AG04450 (cell line): ENCODE data around the gene DOK6. TPM values are rescaled to one million over a fixed set of nuclear protein-coding genes. Genes with fewer than 3 reads are reported as not detected.

Source experiments
- CTCF ChIA-PET: fragments of 300-600, 350-600 bp; formaldehyde crosslinking; extraction: SDS; loops from one replicate; lab custom pipeline; 2022; ENCODE audit warnings: antibody characterized with exemption, inconsistent platforms; lab: Charles Lee
- POLR2A ChIA-PET: fragments of 350-600 bp; formaldehyde crosslinking; extraction: SDS; loops from one replicate; lab custom pipeline; 2021; ENCODE audit warnings: antibody characterized with exemption, inconsistent platforms; lab: Yijun Ruan, JAX
- DNase-seq: peaks from one replicate; pipeline ENCODE4 v3.0.0-alpha.2; 2011; ENCODE audit warnings: low read depth, low spot score
- H3K27ac ChIP-seq: one replicate; pipeline ENCODE4 v1.5.1; 2012; ENCODE audit warnings: low read depth, low read length, control low read depth
- H3K27me3 ChIP-seq: one replicate; pipeline ENCODE4 v1.6.0; 2012; ENCODE audit warnings: low read length; ENCODE audit not compliant: control insufficient read depth, insufficient read depth
- H3K4me3 ChIP-seq: 2 replicates; pipeline ENCODE4 v1.5.1; 2011; ENCODE audit warnings: mild to moderate bottlenecking, low read depth, low read length, control low read depth
- H3K9me3 ChIP-seq: 2 replicates; pipeline ENCODE4 v1.5.1; 2012; ENCODE audit warnings: low read length; ENCODE audit not compliant: control insufficient read depth, insufficient read depth
- polyA plus RNA-seq: library from polyadenylated mRNA; depleted of rRNA; stranded (reverse); fragments of >200 nt; gene quantifications from 2 replicates; pipeline ENCODE4 v1.2.3, GENCODE V29; 2011
- TF ChIP-seq, protein P1 (sequence below): IDR thresholded peaks from 2 replicates; pipeline ENCODE4 v1.5.1; 2011; ENCODE audit warnings: low read depth, low read length, control low read depth, inconsistent platforms

Gene DOK6
- polyA plus RNA-seq, 1 experiment: 0.16 TPM

DNA sequence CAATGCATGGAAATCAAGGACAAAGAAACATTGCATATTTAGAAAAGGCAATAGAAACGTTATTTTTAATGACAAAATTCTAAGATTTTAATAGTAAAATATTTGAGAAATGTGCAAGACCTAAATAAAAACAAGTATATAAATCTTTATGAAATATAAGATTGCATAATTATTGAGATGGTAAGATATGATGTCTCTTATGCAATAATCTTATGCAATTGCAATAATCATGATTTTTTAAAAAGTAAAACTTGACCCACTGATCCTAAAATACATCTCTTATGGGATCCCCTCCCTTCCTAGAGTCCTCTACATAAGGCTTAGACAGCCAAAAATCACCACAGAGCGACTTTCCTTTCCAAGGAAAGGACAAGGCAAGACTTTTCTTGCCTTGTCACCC lies 249.0 kb downstream of the DOK6 start:
- Histone ChIP-seq H3K9me3 (no peaks in the 10 kb centered on the region), H3K4me3 (no peak overlapping the region), H3K27me3 (no peaks in the 10 kb centered on the region), H3K27ac (no peak overlapping the region)
- POLR2A ChIA-PET: no interaction called here
- TF ChIP-seq, protein P1, sequence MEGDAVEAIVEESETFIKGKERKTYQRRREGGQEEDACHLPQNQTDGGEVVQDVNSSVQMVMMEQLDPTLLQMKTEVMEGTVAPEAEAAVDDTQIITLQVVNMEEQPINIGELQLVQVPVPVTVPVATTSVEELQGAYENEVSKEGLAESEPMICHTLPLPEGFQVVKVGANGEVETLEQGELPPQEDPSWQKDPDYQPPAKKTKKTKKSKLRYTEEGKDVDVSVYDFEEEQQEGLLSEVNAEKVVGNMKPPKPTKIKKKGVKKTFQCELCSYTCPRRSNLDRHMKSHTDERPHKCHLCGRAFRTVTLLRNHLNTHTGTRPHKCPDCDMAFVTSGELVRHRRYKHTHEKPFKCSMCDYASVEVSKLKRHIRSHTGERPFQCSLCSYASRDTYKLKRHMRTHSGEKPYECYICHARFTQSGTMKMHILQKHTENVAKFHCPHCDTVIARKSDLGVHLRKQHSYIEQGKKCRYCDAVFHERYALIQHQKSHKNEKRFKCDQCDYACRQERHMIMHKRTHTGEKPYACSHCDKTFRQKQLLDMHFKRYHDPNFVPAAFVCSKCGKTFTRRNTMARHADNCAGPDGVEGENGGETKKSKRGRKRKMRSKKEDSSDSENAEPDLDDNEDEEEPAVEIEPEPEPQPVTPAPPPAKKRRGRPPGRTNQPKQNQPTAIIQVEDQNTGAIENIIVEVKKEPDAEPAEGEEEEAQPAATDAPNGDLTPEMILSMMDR: no peak
- CTCF ChIA-PET: no interaction called here
- no peak for DNase-seq

DNA sequence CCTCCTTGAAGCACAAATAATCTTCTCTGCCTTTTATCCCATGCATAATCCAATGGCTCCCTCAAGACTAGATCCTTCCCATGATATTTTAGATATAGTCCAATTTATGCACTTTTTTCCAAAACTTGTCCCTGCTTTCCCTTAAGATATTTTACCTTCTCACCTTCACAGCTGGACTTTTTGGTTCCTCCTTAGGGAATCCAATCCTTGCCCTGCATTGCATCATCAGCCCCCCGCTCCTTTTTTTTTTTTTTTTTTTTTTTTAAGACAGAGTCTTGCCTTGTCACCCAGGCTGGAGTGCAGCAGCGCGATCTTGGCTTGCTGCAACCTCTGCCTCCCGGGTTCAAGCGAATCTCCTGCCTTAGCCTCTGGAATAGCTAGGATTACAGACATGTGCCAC lies 250.6 kb downstream of the DOK6 start:
- Histone ChIP-seq H3K9me3 (no peaks in the 10 kb centered on the region), H3K4me3 (no peak overlapping the region), H3K27me3 (no peaks in the 10 kb centered on the region), H3K27ac (no peak overlapping the region)
- TF ChIP-seq, protein P1: no peak
- ChIA-PET CTCF (interaction anchor here (0.6 kb wide), 1 partner anchor 28 kb away, joined by 3 read pairs; no protein-coding TSS in a partner anchor), POLR2A (no interaction called here)
- DNase-seq: no peak

DNA sequence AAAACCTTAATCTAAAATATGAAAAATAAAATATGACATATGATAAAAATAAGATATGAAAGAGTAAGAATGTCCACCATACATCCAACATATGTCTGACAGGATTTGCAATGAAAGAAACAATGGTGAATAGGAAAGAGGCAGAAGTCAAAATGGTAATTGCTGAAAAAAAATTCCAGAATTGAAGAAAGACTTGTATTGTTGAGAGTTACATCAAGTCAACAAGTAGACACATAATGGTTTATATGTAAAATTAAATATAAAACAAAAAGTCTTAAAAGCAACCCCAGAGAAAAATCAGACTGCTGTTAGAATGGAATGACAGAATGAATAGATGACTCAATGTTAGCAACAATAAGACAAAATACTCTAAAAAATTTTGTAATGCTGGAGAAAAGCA lies 255.1 kb downstream of the DOK6 start:
- Histone ChIP-seq H3K4me3 (no peak overlapping the region), H3K27me3 (no peaks in the 10 kb centered on the region), H3K27ac (no peak overlapping the region), H3K9me3 (no peaks in the 10 kb centered on the region)
- no peak for DNase-seq
- TF ChIP-seq, protein P1: no peak
- CTCF ChIA-PET: no interaction called here
- POLR2A ChIA-PET: no interaction called here

DNA sequence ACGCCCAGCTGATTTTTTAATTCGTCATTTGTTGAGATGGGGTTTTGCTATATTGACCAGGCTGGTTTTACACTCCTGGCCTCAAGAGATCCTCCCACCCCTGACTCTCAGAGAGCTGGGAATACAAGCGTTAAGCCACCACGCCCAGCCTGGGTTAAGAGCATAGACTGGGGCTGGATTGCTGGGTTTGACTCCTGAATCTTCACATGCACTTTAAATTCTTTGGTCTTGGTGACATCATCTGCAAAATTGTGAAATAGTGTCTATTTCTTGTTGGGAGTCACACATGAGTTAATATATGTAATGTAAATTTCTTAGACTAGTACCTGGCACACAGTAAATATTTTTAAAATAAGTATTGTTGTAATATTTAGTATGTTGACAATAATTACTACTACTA lies 257.4 kb downstream of the DOK6 start:
- TF ChIP-seq, protein P1: no peak
- ChIA-PET CTCF (no interaction called here), POLR2A (no interaction called here)
- no peaks in the 10 kb centered on the region for H3K9me3 ChIP-seq
- DNase-seq: no peak
- no peaks in the 10 kb centered on the region for H3K27me3 ChIP-seq
- no peak overlapping the region for H3K4me3 ChIP-seq
- no peak overlapping the region for H3K27ac ChIP-seq

DNA sequence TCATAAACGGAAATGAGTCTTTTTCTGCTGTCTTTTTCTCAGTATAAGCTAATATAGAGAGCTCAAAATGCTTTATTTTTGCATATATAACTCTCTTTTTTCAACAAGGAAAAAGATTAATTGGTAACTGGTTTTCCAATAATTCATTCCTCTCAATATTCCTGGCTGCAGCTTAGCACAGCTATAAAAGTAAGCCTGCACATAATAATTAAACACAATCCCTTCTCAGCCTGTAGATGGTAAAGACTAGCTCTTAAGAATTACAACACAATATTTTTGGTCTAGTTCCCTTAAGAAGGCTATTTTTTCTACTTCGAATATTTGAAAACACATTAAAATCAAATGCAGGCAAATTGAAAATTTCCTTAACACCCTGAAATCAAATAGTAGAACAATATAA lies 258.0 kb downstream of the DOK6 start:
- no peak overlapping the region for H3K4me3 ChIP-seq
- DNase-seq: no peak
- CTCF ChIA-PET: no interaction called here
- TF ChIP-seq, protein P1: no peak
- H3K9me3 ChIP-seq: no peaks in the 10 kb centered on the region
- no peaks in the 10 kb centered on the region for H3K27me3 ChIP-seq
- H3K27ac ChIP-seq: no peak overlapping the region
- POLR2A ChIA-PET: no interaction called here
